GM08714 (cell line): Measurements from ENCODE around the gene G6PD.
"Not testable (repeated sequence)": the region's sequence is repeated elsewhere in the genome, so short reads cannot be mapped to it uniquely, and the experiment has no call there.

Source experiments
- H3K4me3 ChIP-seq: fragments of 200-500 bp; sonication (Bioruptor generic); 2 replicates; pipeline ENCODE4 v1.5.1; 2014; ENCODE audit warnings: mild to moderate bottlenecking, low read length, inconsistent platforms
- ZNF274 ChIP-seq: IDR thresholded peaks from 2 replicates; pipeline ENCODE4 v1.6.1; 2012; ENCODE audit warnings: mild to moderate bottlenecking, low read depth, low read length

Gene G6PD

GRCh38 chrX:154546354-154547244 is at the start of gene G6PD:
TSS of gene G6PD (minus strand) at chrX:154546846. CDS start at chrX:154546155, 691 bp downstream.
- H3K4me3 ChIP-seq = peak within 1 kb of the TSS; percentile 99
- TF ChIP-seq ZNF274 = no peak

- H3K4me3 ChIP-seq = no peak overlapping the region
- TF ChIP-seq ZNF274 = no peak
Observed at GRCh38 chrX:154595559-154596249, 49.1 kb upstream of the G6PD start.

- no peak overlapping the region for H3K4me3 ChIP-seq
- TF ChIP-seq ZNF274 = no peak
Observed at GRCh38 chrX:154594491-154594890, 47.8 kb upstream of the G6PD start.

GRCh38 chrX:154593201-154593600 is 46.6 kb upstream of the G6PD start:
- no peak overlapping the region for H3K4me3 ChIP-seq
- TF ChIP-seq ZNF274 = no peak

GRCh38 chrX:154592505-154592904 is 45.9 kb upstream of the G6PD start:
- no peak for TF ChIP-seq ZNF274
- H3K4me3 ChIP-seq = no peak overlapping the region

GRCh38 chrX:154590415-154590814 is 43.8 kb upstream of the G6PD start:
- H3K4me3 ChIP-seq = not testable (repeated sequence)

GRCh38 chrX:154584585-154585183 is 38.0 kb upstream of the G6PD start, which contains the start of gene CTAG1A:
TSS of gene CTAG1A (plus strand) at chrX:154585133. CDS start at chrX:154585207, 74 bp downstream.
- H3K4me3 ChIP-seq = not testable (repeated sequence)

- not testable (repeated sequence) for H3K4me3 ChIP-seq
Observed at GRCh38 chrX:154582994-154583393, 36.3 kb upstream of the G6PD start.

- not testable (repeated sequence) for H3K4me3 ChIP-seq
Observed at GRCh38 chrX:154575076-154575475, 28.4 kb upstream of the G6PD start.

- not testable (repeated sequence) for H3K4me3 ChIP-seq
Observed at GRCh38 chrX:154573061-154573460, 26.4 kb upstream of the G6PD start.

- not testable (repeated sequence) for H3K4me3 ChIP-seq
Observed at GRCh38 chrX:154570361-154570760, 23.7 kb upstream of the G6PD start.

- H3K4me3 ChIP-seq = not testable (repeated sequence)
Observed at GRCh38 chrX:154562295-154562694, 15.6 kb upstream of the G6PD start.

- H3K4me3 ChIP-seq = not testable (repeated sequence)
Observed at GRCh38 chrX:154560326-154560725, 13.7 kb upstream of the G6PD start.

GRCh38 chrX:154558896-154559295 is 12.2 kb upstream of the G6PD start:
- not testable (repeated sequence) for H3K4me3 ChIP-seq

- not testable (repeated sequence) for H3K4me3 ChIP-seq
Observed at GRCh38 chrX:154558060-154558690, 11.5 kb upstream of the G6PD start.

- H3K4me3 ChIP-seq = not testable (repeated sequence)
Observed at GRCh38 chrX:154552112-154552806, 5.6 kb upstream of the G6PD start.
